Adipocyte (in vitro differentiated cells): Measurements from ENCODE around the gene CREBRF.
A peak's percentile ranks its signal among the peaks of the same experiment; 100 is the strongest.
"Not testable (repeated sequence)": the region's sequence is repeated elsewhere in the genome, so short reads cannot be mapped to it uniquely, and the experiment has no call there.

Experiments
- DNase-seq: peaks from one replicate; pipeline ENCODE4 v3.0.0-alpha.2; 2015; ENCODE audit warnings: low read depth
- H3K27me3 ChIP-seq: replicated peaks from 2 replicates; pipeline ENCODE4 v1.7.0; 2013; ENCODE audit warnings: mild to moderate bottlenecking, low read length, moderate library complexity; ENCODE audit not compliant: control insufficient read depth, insufficient read depth
- H3K36me3 ChIP-seq: 2 replicates; pipeline ENCODE4 v1.7.0; 2013; ENCODE audit warnings: low read length, mild to moderate bottlenecking, moderate library complexity; ENCODE audit not compliant: control insufficient read depth, insufficient read depth, severe bottlenecking
- H3K4me1 ChIP-seq: 2 replicates; pipeline ENCODE4 v1.7.0; 2013; ENCODE audit warnings: mild to moderate bottlenecking, low read length, moderate library complexity; ENCODE audit not compliant: control insufficient read depth, insufficient read depth
- H3K4me3 ChIP-seq: 2 replicates; pipeline ENCODE4 v1.7.0; 2013; ENCODE audit warnings: mild to moderate bottlenecking, low read length, moderate library complexity
- H3K9ac ChIP-seq: 2 replicates; pipeline ENCODE4 v1.7.0; 2013; ENCODE audit warnings: mild to moderate bottlenecking, low read length, moderate library complexity
- H3K9me3 ChIP-seq: 2 replicates; pipeline ENCODE4 v1.7.0; 2013; ENCODE audit warnings: mild to moderate bottlenecking, low read length, moderate library complexity; ENCODE audit not compliant: control insufficient read depth

The CREBRF gene

GRCh38 chr5:173018358-173018757 is 37.8 kb upstream of the CREBRF start:
- H3K9me3 ChIP-seq = no peaks in the 10 kb centered on the region
- peaks cover 49% of the 10 kb centered on the region for H3K4me1 ChIP-seq
- no peak overlapping the region for H3K4me3 ChIP-seq
- H3K9ac ChIP-seq = no peak overlapping the region
- H3K36me3 ChIP-seq = peaks cover 11% of the 10 kb centered on the region
- no peaks in the 10 kb centered on the region for H3K27me3 ChIP-seq
- no peak for DNase-seq

- Histone ChIP-seq H3K9ac (no peak overlapping the region), H3K36me3 (peaks cover 13% of the 10 kb centered on the region)
Measured at GRCh38 chr5:173020154-173020581, 36.0 kb upstream of the CREBRF start.

GRCh38 chr5:173020643-173021042 is 35.5 kb upstream of the CREBRF start:
- Histone ChIP-seq H3K4me3 (no peak overlapping the region), H3K9ac (peak overlapping the region; percentile 0), H3K9me3 (no peaks in the 10 kb centered on the region), H3K27me3 (no peaks in the 10 kb centered on the region), H3K4me1 (peaks cover 33% of the 10 kb centered on the region), H3K36me3 (peaks cover 13% of the 10 kb centered on the region)
- no peak for DNase-seq

More at GRCh38 chr5:173020154-173020581, 36.0 kb upstream of the CREBRF start:
- peaks cover 37% of the 10 kb centered on the region for H3K4me1 ChIP-seq
- H3K27me3 ChIP-seq = no peaks in the 10 kb centered on the region
- no peaks in the 10 kb centered on the region for H3K9me3 ChIP-seq
- DNase-seq = no peak
- H3K4me3 ChIP-seq = no peak overlapping the region

GRCh38 chr5:173025651-173026050 is 30.5 kb upstream of the CREBRF start:
- H3K4me3 ChIP-seq = no peak overlapping the region
- no peak for DNase-seq
- peaks cover 6% of the 10 kb centered on the region for H3K4me1 ChIP-seq
- no peaks in the 10 kb centered on the region for H3K27me3 ChIP-seq
- H3K9ac ChIP-seq = no peak overlapping the region
- no peaks in the 10 kb centered on the region for H3K9me3 ChIP-seq
- peaks cover 27% of the 10 kb centered on the region for H3K36me3 ChIP-seq

- peaks cover 22% of the 10 kb centered on the region for H3K36me3 ChIP-seq
- no peaks in the 10 kb centered on the region for H3K27me3 ChIP-seq
- no peaks in the 10 kb centered on the region for H3K9me3 ChIP-seq
- DNase-seq = no peak
- no peaks in the 10 kb centered on the region for H3K4me1 ChIP-seq
- H3K4me3 ChIP-seq = no peak overlapping the region
- H3K9ac ChIP-seq = no peak overlapping the region
Measured at GRCh38 chr5:173027905-173028304, 28.2 kb upstream of the CREBRF start.

GRCh38 chr5:173028811-173029327 is 27.3 kb upstream of the CREBRF start:
- Histone ChIP-seq H3K36me3 (peaks cover 25% of the 10 kb centered on the region), H3K4me3 (no peak overlapping the region), H3K9me3 (no peaks in the 10 kb centered on the region), H3K9ac (no peak overlapping the region), H3K4me1 (no peaks in the 10 kb centered on the region), H3K27me3 (no peaks in the 10 kb centered on the region)
- DNase-seq = no peak

- Histone ChIP-seq H3K27me3 (no peaks in the 10 kb centered on the region), H3K9me3 (no peaks in the 10 kb centered on the region), H3K4me1 (no peaks in the 10 kb centered on the region), H3K36me3 (peaks cover 32% of the 10 kb centered on the region), H3K4me3 (no peak overlapping the region), H3K9ac (no peak overlapping the region)
- no peak for DNase-seq
Measured at GRCh38 chr5:173029499-173029921, 26.6 kb upstream of the CREBRF start.

- not testable (repeated sequence) for H3K27me3 ChIP-seq, H3K9me3 ChIP-seq, H3K4me3 ChIP-seq, DNase-seq, H3K9ac ChIP-seq
- H3K4me1 ChIP-seq = peaks cover 11% of the 10 kb centered on the region
- H3K36me3 ChIP-seq = peaks cover 43% of the 10 kb centered on the region
Measured at GRCh38 chr5:173032096-173032495, 24.1 kb upstream of the CREBRF start.

- Histone ChIP-seq H3K9ac (no peak overlapping the region), H3K36me3 (peaks cover 42% of the 10 kb centered on the region), H3K27me3 (no peaks in the 10 kb centered on the region), H3K4me3 (no peak overlapping the region), H3K9me3 (no peaks in the 10 kb centered on the region), H3K4me1 (peaks cover 16% of the 10 kb centered on the region)
- DNase-seq = no peak
Measured at GRCh38 chr5:173032730-173033129, 23.4 kb upstream of the CREBRF start.

- Histone ChIP-seq H3K27me3 (no peaks in the 10 kb centered on the region), H3K9me3 (no peaks in the 10 kb centered on the region), H3K9ac (no peak overlapping the region), H3K4me1 (peaks cover 16% of the 10 kb centered on the region), H3K36me3 (peaks cover 35% of the 10 kb centered on the region), H3K4me3 (no peak overlapping the region)
- DNase-seq = no peak
Measured at GRCh38 chr5:173033923-173034322, 22.2 kb upstream of the CREBRF start.

GRCh38 chr5:173035904-173036707 is 20.0 kb upstream of the CREBRF start:
- Histone ChIP-seq H3K4me3 (no peak overlapping the region), H3K36me3 (peaks cover 35% of the 10 kb centered on the region), H3K4me1 (peaks cover 16% of the 10 kb centered on the region), H3K9me3 (no peaks in the 10 kb centered on the region), H3K9ac (no peak overlapping the region), H3K27me3 (no peaks in the 10 kb centered on the region)
- DNase-seq = no peak
